Measurements from ENCODE around the gene LRG1.

- TF ChIP-seq CTCF (conservative IDR thresholded peaks at IDR 0.05; ENCODE audit: low read depth in 2 of 2) (no peak), POLR2AphosphoS5 (IDR thresholded peaks at IDR 0.05; ENCODE audit: low read depth) (no peak), CREB1 (CRISPR knock-in tag; IDR thresholded peaks at IDR 0.05; ENCODE audit: low read depth) (no peak), EZH2 (IDR thresholded peaks at IDR 0.05; ENCODE audit: low read depth, unreplicated experiment) (no peak), REST (IDR thresholded peaks at IDR 0.05; ENCODE audit: unreplicated experiment) (no peak), EZH2phosphoT487 (IDR thresholded peaks at IDR 0.05; ENCODE audit: unreplicated experiment) (no peak), NANOG (IDR thresholded peaks at IDR 0.05; ENCODE audit: borderline replicate concordance) (no peak), ZNF114 (CRISPR knock-in tag; IDR thresholded peaks at IDR 0.05) (no peak), JUNB (IDR thresholded peaks at IDR 0.05; ENCODE audit: unreplicated experiment) (no peak), ZNF331 (CRISPR knock-in tag; IDR thresholded peaks at IDR 0.05; ENCODE audit: low read depth) (no peak), ETS1 (IDR thresholded peaks at IDR 0.05) (no peak)
Measured at GRCh38 chr19:4577020-4577782, 37.4 kb upstream of the LRG1 start.

Measured in GM23338 (cell line).